ENCODE data around the gene ANKZF1.

DNA sequence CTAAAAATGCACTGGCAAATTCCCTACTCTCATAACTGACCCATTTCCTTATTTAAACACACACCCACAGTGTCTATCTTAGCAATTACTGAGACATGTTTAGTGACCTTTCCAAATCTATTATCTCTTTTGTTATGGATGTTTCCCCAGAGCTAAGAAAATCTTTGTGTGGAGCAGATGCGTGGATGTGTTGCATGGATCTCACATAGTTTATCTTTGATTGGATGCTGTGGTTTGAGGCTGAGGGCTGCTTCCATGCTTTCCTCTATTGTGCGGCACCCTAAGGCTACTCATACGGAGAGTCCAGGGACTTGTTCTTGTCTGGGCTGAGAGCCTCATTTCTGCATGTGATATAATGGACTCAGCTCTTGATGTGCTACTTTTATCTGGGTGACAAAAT lies 4.7 kb downstream of the ANKZF1 start:
- TF ChIP-seq, protein P1, sequence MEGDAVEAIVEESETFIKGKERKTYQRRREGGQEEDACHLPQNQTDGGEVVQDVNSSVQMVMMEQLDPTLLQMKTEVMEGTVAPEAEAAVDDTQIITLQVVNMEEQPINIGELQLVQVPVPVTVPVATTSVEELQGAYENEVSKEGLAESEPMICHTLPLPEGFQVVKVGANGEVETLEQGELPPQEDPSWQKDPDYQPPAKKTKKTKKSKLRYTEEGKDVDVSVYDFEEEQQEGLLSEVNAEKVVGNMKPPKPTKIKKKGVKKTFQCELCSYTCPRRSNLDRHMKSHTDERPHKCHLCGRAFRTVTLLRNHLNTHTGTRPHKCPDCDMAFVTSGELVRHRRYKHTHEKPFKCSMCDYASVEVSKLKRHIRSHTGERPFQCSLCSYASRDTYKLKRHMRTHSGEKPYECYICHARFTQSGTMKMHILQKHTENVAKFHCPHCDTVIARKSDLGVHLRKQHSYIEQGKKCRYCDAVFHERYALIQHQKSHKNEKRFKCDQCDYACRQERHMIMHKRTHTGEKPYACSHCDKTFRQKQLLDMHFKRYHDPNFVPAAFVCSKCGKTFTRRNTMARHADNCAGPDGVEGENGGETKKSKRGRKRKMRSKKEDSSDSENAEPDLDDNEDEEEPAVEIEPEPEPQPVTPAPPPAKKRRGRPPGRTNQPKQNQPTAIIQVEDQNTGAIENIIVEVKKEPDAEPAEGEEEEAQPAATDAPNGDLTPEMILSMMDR (IDR thresholded peaks at IDR 0.05), result no peak
- TF ChIP-seq POLR2A (IDR thresholded peaks at IDR 0.05), result no peak
